SK-N-SH (cell line): ENCODE measurements around the gene SIM2. TPM values are rescaled to one million over a fixed set of nuclear protein-coding genes. Genes with fewer than 3 reads are reported as not detected.

Source experiments
- CTCF ChIA-PET: fragments of 300-600, 350-600 bp; formaldehyde crosslinking; extraction: SDS; loops from one replicate; lab custom pipeline; 2021; lab: Yijun Ruan, JAX
- POLR2A ChIA-PET: fragments of 350-600 bp; sonication (Branson Sonifier 250); formaldehyde crosslinking; extraction: SDS; loops from one replicate; lab custom pipeline; 2020; ENCODE audit warnings: antibody characterized with exemption, inconsistent platforms; lab: Yijun Ruan, JAX
- DNase-seq: peaks from one replicate; pipeline ENCODE4 v3.0.0; 2012
- H2AFZ ChIP-seq: fragments of 200-600 bp; sonication (generic); 2 replicates; pipeline ENCODE4 v1.8.1; 2016; ENCODE audit warnings: antibody characterized with exemption, mild to moderate bottlenecking, low read depth
- H3F3A ChIP-seq: fragments of 200-600 bp; sonication (generic); replicated peaks from 2 replicates; pipeline ENCODE3; 2016; ENCODE audit warnings: antibody characterized with exemption, mild to moderate bottlenecking; ENCODE audit not compliant: insufficient read depth
- H3K27ac ChIP-seq, 2 experiments: fragments of 200-500 bp in 1 of 2; fragments of 200-600 bp in 1 of 2; sonication (Bioruptor generic) in 1 of 2; sonication (generic), shearing (Covaris generic) in 1 of 2; 2 replicates each; pipeline versions ENCODE4 v1.5.1 to v1.6.1; 2014 to 2016; ENCODE audit warnings: low read depth in 2 of 2, inconsistent platforms in 1 of 2, low read length in 1 of 2, mild to moderate bottlenecking in 1 of 2, mixed read lengths in 1 of 2
- H3K27me3 ChIP-seq: fragments of 200-600 bp; sonication (generic), shearing (Covaris generic); 2 replicates; pipeline ENCODE4 v1.6.1; 2016; ENCODE audit warnings: mixed run types; ENCODE audit not compliant: insufficient read depth
- H3K36me3 ChIP-seq, 2 experiments: fragments of 200-500 bp in 1 of 2; fragments of 200-600 bp in 1 of 2; sonication (Bioruptor generic) in 1 of 2; sonication (generic) in 1 of 2; replicated peaks in 1 of 2; 2 replicates each; pipeline versions ENCODE3 to v1.5.1; 2014 to 2016; ENCODE audit warnings: low read length in 1 of 2, mild to moderate bottlenecking in 1 of 2; ENCODE audit not compliant: insufficient read depth in 2 of 2, control insufficient read depth in 1 of 2
- H3K4me1 ChIP-seq, 2 experiments: fragments of 200-500 bp in 1 of 2; fragments of 200-600 bp in 1 of 2; sonication (Bioruptor generic) in 1 of 2; sonication (generic), shearing (Covaris generic) in 1 of 2; 2 replicates each; pipeline versions ENCODE4 v1.5.1 to v1.6.1; 2014 to 2016; ENCODE audit warnings: low read depth in 1 of 2, low read length in 1 of 2, mixed run types in 1 of 2; ENCODE audit not compliant: insufficient read depth in 2 of 2, control insufficient read depth in 1 of 2
- H3K4me2 ChIP-seq: fragments of 200-600 bp; sonication (generic), shearing (Covaris generic); 2 replicates; pipeline ENCODE4 v1.6.1; 2017; ENCODE audit warnings: mixed run types
- H3K4me3 ChIP-seq, 2 experiments: fragments of 200-500 bp in 1 of 2; fragments of 200-600 bp in 1 of 2; sonication (Bioruptor generic) in 1 of 2; sonication (generic), shearing (Covaris generic) in 1 of 2; 2 replicates each; pipeline versions ENCODE4 v1.5.1 to v1.8.1; 2014 to 2016; ENCODE audit warnings: low read depth in 2 of 2, inconsistent platforms in 1 of 2, low read length in 1 of 2, mild to moderate bottlenecking in 1 of 2, mixed read lengths in 1 of 2, moderate library complexity in 1 of 2
- H3K79me2 ChIP-seq: fragments of 200-600 bp; sonication (generic); 2 replicates; pipeline ENCODE4 v1.8.1; 2017; ENCODE audit warnings: mild to moderate bottlenecking; ENCODE audit not compliant: insufficient read depth
- H3K9ac ChIP-seq: fragments of 200-600 bp; sonication (generic); 2 replicates; pipeline ENCODE4 v1.6.1; 2017; ENCODE audit warnings: mixed run types
- H3K9me2 ChIP-seq: fragments of 200-600 bp; sonication (generic); 2 replicates; pipeline ENCODE4 v1.6.1; 2017; ENCODE audit warnings: mixed run types
- H3K9me3 ChIP-seq: fragments of 200-600 bp; sonication (generic); 2 replicates; pipeline ENCODE4 v1.6.1; 2017; ENCODE audit warnings: mixed run types, mild to moderate bottlenecking, moderate library complexity
- H4K20me1 ChIP-seq: fragments of 200-600 bp; sonication (generic); 2 replicates; pipeline ENCODE4 v1.6.1; 2017; ENCODE audit warnings: mild to moderate bottlenecking, mixed run types; ENCODE audit not compliant: insufficient read depth
- ELF1 ChIP-seq: IDR thresholded peaks from 2 replicates; pipeline ENCODE4 v1.4.0; 2012
- EP300 ChIP-seq, 2 experiments: IDR thresholded peaks; 2 replicates each; pipeline versions ENCODE4 v1.4.0 to v1.6.1; 2012; ENCODE audit warnings: borderline replicate concordance in 1 of 2, low read depth in 1 of 2, low read length in 1 of 2
- FOXJ3 ChIP-seq: sonication (generic); formaldehyde crosslinking; IDR thresholded peaks from 2 replicates; pipeline ENCODE4 v1.5.1; 2020; ENCODE audit warnings: mild to moderate bottlenecking, missing genetic modification reagents
- GATA2 ChIP-seq: sonication (generic); formaldehyde crosslinking; IDR thresholded peaks from 2 replicates; pipeline ENCODE4 v1.5.0; 2020; ENCODE audit warnings: mild to moderate bottlenecking, missing genetic modification reagents
- NFIC ChIP-seq: IDR thresholded peaks from 2 replicates; pipeline ENCODE4 v1.4.0; 2012; ENCODE audit warnings: borderline replicate concordance
- RFX5 ChIP-seq: IDR thresholded peaks from 2 replicates; pipeline ENCODE4 v1.6.1; 2012; ENCODE audit warnings: mild to moderate bottlenecking, improper control_type of control experiment, low read length
- RXRA ChIP-seq: IDR thresholded peaks from 2 replicates; pipeline ENCODE4 v1.4.0; 2012; ENCODE audit warnings: low read depth, mild to moderate bottlenecking, borderline replicate concordance
- TAF1 ChIP-seq: IDR thresholded peaks from 2 replicates; pipeline ENCODE4 v1.6.1; 2012; ENCODE audit warnings: low read depth, mild to moderate bottlenecking, low read length, moderate library complexity, borderline replicate concordance
- WGBS: methylation state at CpG from one replicate; pipeline ENCODE4 v1.1.6; 2017; ENCODE audit warnings: low lambda C conversion rate; 5-methylcytosine and 5-hydroxymethylcytosine counted together
- polyA plus RNA-seq, 3 experiments: library from polyadenylated mRNA; depleted of rRNA; stranded (reverse); fragments of >200 nt; gene quantifications; 2 replicates each; pipeline ENCODE4 v1.2.3, GENCODE V29; 2012
- TF ChIP-seq, protein P1 (sequence below): IDR thresholded peaks from 2 replicates; pipeline ENCODE4 v1.4.0; 2012; ENCODE audit warnings: low read depth, borderline replicate concordance
- TF ChIP-seq, protein P2 (sequence below): IDR thresholded peaks from 2 replicates; pipeline ENCODE4; 2012
- TF ChIP-seq, protein P3 (sequence below): IDR thresholded peaks from 2 replicates; pipeline ENCODE4 v1.6.1; 2012; ENCODE audit warnings: mild to moderate bottlenecking, low read depth, low read length, moderate library complexity

SIM2 gene
- polyA plus RNA-seq, 1 of the 3 experiments (the other 2 are of a cell fraction): not detected

DNA sequence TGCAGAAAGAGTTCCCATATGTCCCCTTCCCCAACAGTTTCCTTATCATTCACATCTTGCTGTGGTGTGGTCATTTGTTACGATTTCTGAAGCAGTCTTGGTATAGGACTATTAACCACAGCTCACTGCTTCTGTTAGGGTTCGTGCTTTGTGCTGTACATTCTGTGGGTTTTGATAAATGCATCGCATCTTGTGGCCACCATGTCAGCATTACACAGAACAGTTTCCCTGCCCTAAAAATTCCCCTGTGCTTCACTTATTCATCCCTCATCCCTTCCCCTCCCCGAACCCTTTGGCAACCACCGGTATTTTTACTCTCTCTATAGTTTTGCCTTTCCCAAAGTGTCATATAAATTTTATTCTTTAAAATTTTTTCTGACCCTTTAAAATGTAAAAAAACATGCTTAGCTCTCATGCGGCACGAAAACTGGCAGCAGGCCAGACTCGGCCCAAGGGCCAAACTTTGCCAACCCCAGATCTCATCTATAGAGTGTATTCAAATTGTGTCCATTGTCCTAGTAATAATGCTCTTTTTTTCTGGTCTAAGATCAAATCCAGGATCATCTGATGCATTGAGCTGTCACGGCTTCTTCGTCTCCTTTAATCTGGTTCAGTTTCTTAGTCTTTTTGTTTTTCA is 78.2 kb downstream of the SIM2 start:
- H3K27me3 ChIP-seq: no peaks in the 10 kb centered on the region
- no peak overlapping the region for H3K27ac ChIP-seq
- H4K20me1 ChIP-seq: no peaks in the 10 kb centered on the region
- ChIA-PET CTCF (interaction anchor here (1.0 kb wide), 1 partner anchor 29 kb away, joined by 3 read pairs; no protein-coding TSS in a partner anchor), POLR2A (no interaction called here)
- H3K4me2 ChIP-seq: no peak overlapping the region
- WGBS: 77% methylated on average over 10 of the region's 10 CpGs
- H3K36me3 ChIP-seq: no peaks in the 10 kb centered on the region
- no peaks in the 10 kb centered on the region for H3K79me2 ChIP-seq
- no peak overlapping the region for H3K4me3 ChIP-seq
- H3F3A ChIP-seq: no peaks in the 10 kb centered on the region
- no peak overlapping the region for H2AFZ ChIP-seq
- no peak overlapping the region for H3K9ac ChIP-seq
- TF ChIP-seq RXRA: no peak
- no peak for TF ChIP-seq NFIC
- TF ChIP-seq, protein P1, sequence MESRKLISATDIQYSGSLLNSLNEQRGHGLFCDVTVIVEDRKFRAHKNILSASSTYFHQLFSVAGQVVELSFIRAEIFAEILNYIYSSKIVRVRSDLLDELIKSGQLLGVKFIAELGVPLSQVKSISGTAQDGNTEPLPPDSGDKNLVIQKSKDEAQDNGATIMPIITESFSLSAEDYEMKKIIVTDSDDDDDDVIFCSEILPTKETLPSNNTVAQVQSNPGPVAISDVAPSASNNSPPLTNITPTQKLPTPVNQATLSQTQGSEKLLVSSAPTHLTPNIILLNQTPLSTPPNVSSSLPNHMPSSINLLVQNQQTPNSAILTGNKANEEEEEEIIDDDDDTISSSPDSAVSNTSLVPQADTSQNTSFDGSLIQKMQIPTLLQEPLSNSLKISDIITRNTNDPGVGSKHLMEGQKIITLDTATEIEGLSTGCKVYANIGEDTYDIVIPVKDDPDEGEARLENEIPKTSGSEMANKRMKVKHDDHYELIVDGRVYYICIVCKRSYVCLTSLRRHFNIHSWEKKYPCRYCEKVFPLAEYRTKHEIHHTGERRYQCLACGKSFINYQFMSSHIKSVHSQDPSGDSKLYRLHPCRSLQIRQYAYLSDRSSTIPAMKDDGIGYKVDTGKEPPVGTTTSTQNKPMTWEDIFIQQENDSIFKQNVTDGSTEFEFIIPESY: no peak
- TF ChIP-seq FOXJ3 (CRISPR knock-in tag): no peak
- DNase-seq: no peak
- H3K4me1 ChIP-seq: peaks cover 0 to 5% of the 10 kb centered on the region in 2 experiments; a peak in 1 of 4 replicates
- H3K9me2 ChIP-seq: no peaks in the 10 kb centered on the region
- H3K9me3 ChIP-seq: no peaks in the 10 kb centered on the region

DNA sequence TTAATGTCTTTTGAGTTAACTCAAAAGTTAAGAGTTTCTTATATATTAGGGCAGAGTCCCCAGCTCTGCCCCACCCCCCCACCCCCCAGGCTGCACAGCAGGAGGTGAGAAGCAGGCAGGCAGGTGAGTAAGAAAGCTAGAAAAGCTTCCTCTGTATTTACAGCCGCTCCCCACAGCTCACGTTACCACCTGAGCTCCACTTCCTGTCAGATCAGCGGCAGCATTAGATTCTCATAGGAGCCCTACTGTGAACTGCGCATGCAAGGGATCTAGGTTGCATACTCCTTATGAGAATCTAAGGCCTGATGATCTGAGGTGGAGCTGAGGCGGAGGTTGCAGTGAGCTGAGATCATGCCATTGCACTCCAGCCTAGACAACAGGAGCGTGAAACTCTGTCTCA is 81.9 kb downstream of the SIM2 start:
- POLR2A ChIA-PET: no interaction called here
- H3K9me2 ChIP-seq: no peaks in the 10 kb centered on the region
- no peaks in the 10 kb centered on the region for H3K27me3 ChIP-seq
- H3F3A ChIP-seq: no peaks in the 10 kb centered on the region
- H2AFZ ChIP-seq: no peak overlapping the region
- H3K4me2 ChIP-seq: no peak overlapping the region
- H3K4me3 ChIP-seq: no peak overlapping the region
- WGBS: 91% methylated on average over 6 of the region's 6 CpGs
- TF ChIP-seq TAF1: no peak
- TF ChIP-seq, all 33 proteins: peak for 0
- Histone ChIP-seq H3K36me3 (no peaks in the 10 kb centered on the region), H4K20me1 (peaks cover 3% of the 10 kb centered on the region; the same call in 1 of the 2 replicates), H3K27ac (no peak overlapping the region), H3K4me1 (no peaks in the 10 kb centered on the region), H3K79me2 (no peaks in the 10 kb centered on the region), H3K9ac (no peak overlapping the region), H3K9me3 (no peaks in the 10 kb centered on the region)
- CTCF ChIA-PET: no interaction called here
- DNase-seq: no peak

DNA sequence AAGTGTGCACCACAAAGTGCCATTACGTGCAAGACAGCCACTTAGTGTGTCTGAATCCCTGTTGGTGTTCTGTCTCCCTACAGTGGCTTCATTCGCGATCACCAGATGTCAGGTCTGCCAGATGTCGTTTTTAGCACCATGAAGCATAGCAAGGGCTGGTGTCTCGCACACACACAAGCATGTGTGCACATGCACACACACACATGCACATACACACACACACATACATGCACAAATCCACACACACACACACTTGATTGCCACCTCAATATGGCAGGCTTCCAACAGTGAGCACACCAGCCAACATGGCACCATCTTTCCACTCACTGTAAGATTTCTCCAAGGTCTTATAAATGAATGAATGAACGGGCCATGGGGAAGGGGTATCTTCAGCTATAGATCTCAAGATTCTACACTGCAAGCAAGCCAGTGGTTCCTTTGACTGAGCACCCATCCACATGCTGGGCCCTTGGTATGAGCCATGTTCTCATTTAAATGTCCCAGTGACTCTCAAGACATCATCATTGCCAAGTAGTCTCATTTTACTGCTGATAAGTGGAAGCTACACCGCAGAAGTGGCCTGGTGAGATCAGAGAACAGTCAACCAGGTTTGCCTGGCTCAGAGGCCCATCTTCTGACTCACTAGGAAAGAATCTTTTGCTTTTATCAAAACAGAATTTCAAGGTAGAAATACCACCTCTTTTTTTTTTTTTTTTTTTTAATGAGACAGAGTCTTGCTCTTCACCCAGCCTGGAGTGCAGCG is 84.9 kb downstream of the SIM2 start:
- ChIA-PET CTCF (no interaction called here), POLR2A (no interaction called here)
- H2AFZ ChIP-seq: no peak overlapping the region
- H3K4me2 ChIP-seq: no peak overlapping the region
- peaks cover 3% of the 10 kb centered on the region; the same call in 1 of the 2 replicates for H4K20me1 ChIP-seq
- no peak overlapping the region for H3K4me3 ChIP-seq
- no peak for DNase-seq
- 88% methylated on average over 8 of the region's 8 CpGs for WGBS
- H3K9ac ChIP-seq: no peak overlapping the region
- H3K4me1 ChIP-seq: no peaks in the 10 kb centered on the region
- no peaks in the 10 kb centered on the region for H3K36me3 ChIP-seq
- H3K27me3 ChIP-seq: no peaks in the 10 kb centered on the region
- no peak overlapping the region for H3K27ac ChIP-seq
- no peaks in the 10 kb centered on the region for H3K79me2 ChIP-seq
- no peaks in the 10 kb centered on the region for H3K9me3 ChIP-seq
- no peaks in the 10 kb centered on the region for H3K9me2 ChIP-seq
- no peaks in the 10 kb centered on the region for H3F3A ChIP-seq
- TF ChIP-seq, protein P2, sequence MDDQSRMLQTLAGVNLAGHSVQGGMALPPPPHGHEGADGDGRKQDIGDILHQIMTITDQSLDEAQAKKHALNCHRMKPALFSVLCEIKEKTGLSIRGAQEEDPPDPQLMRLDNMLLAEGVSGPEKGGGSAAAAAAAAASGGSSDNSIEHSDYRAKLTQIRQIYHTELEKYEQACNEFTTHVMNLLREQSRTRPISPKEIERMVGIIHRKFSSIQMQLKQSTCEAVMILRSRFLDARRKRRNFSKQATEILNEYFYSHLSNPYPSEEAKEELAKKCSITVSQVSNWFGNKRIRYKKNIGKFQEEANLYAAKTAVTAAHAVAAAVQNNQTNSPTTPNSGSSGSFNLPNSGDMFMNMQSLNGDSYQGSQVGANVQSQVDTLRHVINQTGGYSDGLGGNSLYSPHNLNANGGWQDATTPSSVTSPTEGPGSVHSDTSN: no peak
- no peak for TF ChIP-seq EP300 (IDR thresholded peaks at IDR 0.05; ENCODE audit: borderline replicate concordance in 1 of 2, low read depth in 1 of 2, low read length in 1 of 2)
- TF ChIP-seq GATA2 (CRISPR knock-in tag): no peak
- TF ChIP-seq, protein P3, sequence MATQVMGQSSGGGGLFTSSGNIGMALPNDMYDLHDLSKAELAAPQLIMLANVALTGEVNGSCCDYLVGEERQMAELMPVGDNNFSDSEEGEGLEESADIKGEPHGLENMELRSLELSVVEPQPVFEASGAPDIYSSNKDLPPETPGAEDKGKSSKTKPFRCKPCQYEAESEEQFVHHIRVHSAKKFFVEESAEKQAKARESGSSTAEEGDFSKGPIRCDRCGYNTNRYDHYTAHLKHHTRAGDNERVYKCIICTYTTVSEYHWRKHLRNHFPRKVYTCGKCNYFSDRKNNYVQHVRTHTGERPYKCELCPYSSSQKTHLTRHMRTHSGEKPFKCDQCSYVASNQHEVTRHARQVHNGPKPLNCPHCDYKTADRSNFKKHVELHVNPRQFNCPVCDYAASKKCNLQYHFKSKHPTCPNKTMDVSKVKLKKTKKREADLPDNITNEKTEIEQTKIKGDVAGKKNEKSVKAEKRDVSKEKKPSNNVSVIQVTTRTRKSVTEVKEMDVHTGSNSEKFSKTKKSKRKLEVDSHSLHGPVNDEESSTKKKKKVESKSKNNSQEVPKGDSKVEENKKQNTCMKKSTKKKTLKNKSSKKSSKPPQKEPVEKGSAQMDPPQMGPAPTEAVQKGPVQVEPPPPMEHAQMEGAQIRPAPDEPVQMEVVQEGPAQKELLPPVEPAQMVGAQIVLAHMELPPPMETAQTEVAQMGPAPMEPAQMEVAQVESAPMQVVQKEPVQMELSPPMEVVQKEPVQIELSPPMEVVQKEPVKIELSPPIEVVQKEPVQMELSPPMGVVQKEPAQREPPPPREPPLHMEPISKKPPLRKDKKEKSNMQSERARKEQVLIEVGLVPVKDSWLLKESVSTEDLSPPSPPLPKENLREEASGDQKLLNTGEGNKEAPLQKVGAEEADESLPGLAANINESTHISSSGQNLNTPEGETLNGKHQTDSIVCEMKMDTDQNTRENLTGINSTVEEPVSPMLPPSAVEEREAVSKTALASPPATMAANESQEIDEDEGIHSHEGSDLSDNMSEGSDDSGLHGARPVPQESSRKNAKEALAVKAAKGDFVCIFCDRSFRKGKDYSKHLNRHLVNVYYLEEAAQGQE: no peak
- no peak for TF ChIP-seq RFX5
- no peak for TF ChIP-seq RXRA
- TF ChIP-seq ELF1: no peak
